DND-41 (cell line): ENCODE measurements around the gene PNKD.

ENCODE experiments used
- CTCF ChIP-seq: IDR thresholded peaks from 2 replicates; pipeline ENCODE4 v1.5.1; 2012; ENCODE audit warnings: borderline replicate concordance, low read length, moderate library complexity, mild to moderate bottlenecking; ENCODE audit not compliant: poor library complexity, severe bottlenecking; ENCODE audit errors: extremely low read depth
- EZH2 ChIP-seq: IDR thresholded peaks from 3 replicates; pipeline ENCODE4 v1.6.1; 2012; ENCODE audit warnings: borderline replicate concordance, low read depth, mild to moderate bottlenecking, moderate library complexity, low read length, inconsistent platforms; ENCODE audit not compliant: severe bottlenecking

- no peak for TF ChIP-seq CTCF
- TF ChIP-seq EZH2 = no peak
Observed at GRCh38 chr2:218273908-218274249, 3.6 kb downstream of the PNKD start.
